ENCODE results near the gene RNASE8. TPM values are rescaled to one million over a fixed set of nuclear protein-coding genes. Genes with fewer than 3 reads are reported as not detected.

Gene RNASE8
- total and polyA plus RNA-seq, 2 of the 4 experiments (the other 2 are of a cell fraction), result not detected

DNA sequence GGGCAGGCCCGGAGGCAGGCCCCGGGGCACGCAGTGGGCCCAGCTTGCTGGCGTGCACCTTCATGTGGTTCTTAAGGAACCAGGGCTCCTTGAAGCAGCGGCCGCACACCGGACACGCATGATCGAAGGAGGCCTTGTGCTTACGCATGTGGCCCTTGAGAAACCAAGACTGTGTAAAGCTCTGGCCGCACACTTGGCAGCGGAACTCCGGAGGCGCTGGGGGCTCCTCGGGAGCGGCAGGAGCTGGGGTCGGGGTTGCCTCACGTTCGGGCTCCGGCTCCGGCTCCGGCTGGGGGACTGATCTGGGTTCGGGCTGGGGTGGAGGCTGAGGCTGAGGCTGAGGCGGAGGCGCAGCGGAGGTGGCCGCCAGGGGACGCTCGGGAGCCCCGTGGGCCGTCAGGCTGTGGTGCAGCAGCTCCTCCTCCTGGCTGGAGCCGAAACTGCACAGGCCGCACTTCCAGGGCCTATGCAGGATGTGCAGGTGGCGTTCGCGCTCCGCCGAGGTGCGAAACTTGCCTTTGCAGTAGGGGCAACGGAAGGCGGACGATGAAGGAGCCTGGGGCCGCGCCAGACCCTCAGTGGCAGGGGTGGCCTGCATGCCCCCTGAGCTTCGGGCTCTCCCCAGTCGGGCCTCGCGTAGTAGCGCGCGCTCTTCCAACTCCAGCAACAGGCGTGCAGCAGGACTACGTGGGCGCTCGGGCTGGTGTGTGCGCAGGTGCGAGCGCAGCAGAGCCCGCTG is 34.8 kb downstream of the RNASE8 start:
- 55% methylated on average over 22 of the region's 59 CpGs; no CpG with 5 or more reads in 1 of the 2 experiments for WGBS, 2 experiments (ENCODE audit: extremely low coverage in 2 of 2, insufficient read length in 1 of 2)
- TF ChIP-seq RAD21 (IDR thresholded peaks at IDR 0.05; ENCODE audit: low read length), result peak; percentile 100
- TF ChIP-seq, protein P1, sequence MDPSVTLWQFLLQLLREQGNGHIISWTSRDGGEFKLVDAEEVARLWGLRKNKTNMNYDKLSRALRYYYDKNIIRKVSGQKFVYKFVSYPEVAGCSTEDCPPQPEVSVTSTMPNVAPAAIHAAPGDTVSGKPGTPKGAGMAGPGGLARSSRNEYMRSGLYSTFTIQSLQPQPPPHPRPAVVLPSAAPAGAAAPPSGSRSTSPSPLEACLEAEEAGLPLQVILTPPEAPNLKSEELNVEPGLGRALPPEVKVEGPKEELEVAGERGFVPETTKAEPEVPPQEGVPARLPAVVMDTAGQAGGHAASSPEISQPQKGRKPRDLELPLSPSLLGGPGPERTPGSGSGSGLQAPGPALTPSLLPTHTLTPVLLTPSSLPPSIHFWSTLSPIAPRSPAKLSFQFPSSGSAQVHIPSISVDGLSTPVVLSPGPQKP (IDR thresholded peaks at IDR 0.05; ENCODE audit: borderline replicate concordance, low read depth, low read length), result no peak
- TF ChIP-seq FOS (IDR thresholded peaks at IDR 0.05; ENCODE audit: low read depth, low read length), result no peak
- TF ChIP-seq SMC3 (IDR thresholded peaks at IDR 0.05; ENCODE audit: low read depth, low read length), result peak; percentile 100
- peak; percentile 11; the same call in 1 of the 2 replicates for TF ChIP-seq USF2 (IDR thresholded peaks at IDR 0.05; ENCODE audit: low read depth, low read length)
- no peak for TF ChIP-seq CEBPB (IDR thresholded peaks at IDR 0.05; ENCODE audit: low read depth, low read length)
- TF ChIP-seq CHD1 (IDR thresholded peaks at IDR 0.05; ENCODE audit: low read depth, low read length), result no peak
- TF ChIP-seq MAFK (IDR thresholded peaks at IDR 0.05; ENCODE audit: low read depth, low read length), result peak; percentile 50; the same call in 1 of the 2 replicates
- TF ChIP-seq MXI1 (IDR thresholded peaks at IDR 0.05; ENCODE audit: borderline replicate concordance, low read depth, low read length), result peak; percentile 26; the same call in 1 of the 2 replicates
- no peak for TF ChIP-seq NFE2L2 (IDR thresholded peaks at IDR 0.05; ENCODE audit: low read depth, low read length)
- 0 out of 2 replicates have a peak, but pooled peaks have one; percentile 26 for TF ChIP-seq RFX5 (IDR thresholded peaks at IDR 0.05; ENCODE audit: low read depth, low read length)
- peak; percentile 100; the same call in 1 of the 2 replicates for TF ChIP-seq CTCF (conservative IDR thresholded peaks at IDR 0.05; ENCODE audit: low read depth, low read length)
- peak; percentile 65; the same call in 1 of the 2 replicates for TF ChIP-seq POLR2A (IDR thresholded peaks at IDR 0.05; ENCODE audit: low read depth, low read length)

More for the DNA sequence above, 34.8 kb downstream of the RNASE8 start:
- Histone ChIP-seq H2BK20ac (ENCODE audit: low read depth, low read length) (no peak overlapping the region), H2BK120ac (ENCODE audit: low read depth, low read length) (no peak overlapping the region), H4K20me1 (ENCODE audit: insufficient read depth, low read length) (peaks cover 2% of the 10 kb centered on the region), H2AFZ (replicated peaks; ENCODE audit: low read length, poor library complexity) (peak overlapping the region; percentile 80), H3K23ac (ENCODE audit: low read depth, low read length) (no peak overlapping the region), H3K9me3 (ENCODE audit: control insufficient read depth, insufficient read depth, low read length) (no peaks in the 10 kb centered on the region), H3K4me2 (ENCODE audit: low read depth, low read length) (no peak overlapping the region), H3K56ac (ENCODE audit: extremely low read depth, insufficient read depth, low read length) (no peak overlapping the region), H3K18ac (ENCODE audit: low read depth, low read length) (no peak overlapping the region), H2AK9ac (replicated peaks; ENCODE audit: low read depth, low read length, poor library complexity) (peak overlapping the region; percentile 92), H3K36me3 (ENCODE audit: control insufficient read depth, insufficient read depth, low read length) (peaks cover 25% of the 10 kb centered on the region), H3K79me1 (ENCODE audit: low read depth in 1 of 2, low read length in 2 of 2) (0 out of 4 replicates have a peak, but pooled peaks cover 3 to 6% of the 10 kb centered on the region in 2 experiments), H3K14ac (replicated peaks; ENCODE audit: low read depth, low read length) (no peak overlapping the region), H4K8ac (ENCODE audit: low read depth in 2 of 2, low read length in 2 of 2) (peak overlapping the region in 1 of 2 experiments; percentile 2; a peak in 1 of 4 replicates), H2BK15ac (ENCODE audit: low read depth, low read length) (no peak overlapping the region), H3K9me1 (ENCODE audit: insufficient read depth, low read length) (0 out of 2 replicates have a peak, but pooled peaks cover 1% of the 10 kb centered on the region), H4K5ac (ENCODE audit: low read depth, low read length) (no peak overlapping the region), H3K27me3 (ENCODE audit: control insufficient read depth, insufficient read depth, low read length) (no peaks in the 10 kb centered on the region), H3K4me1 (ENCODE audit: control insufficient read depth, insufficient read depth, low read length) (peaks cover 5% of the 10 kb centered on the region), H2AK5ac (ENCODE audit: low read depth, low read length) (peak overlapping the region; percentile 40; the same call in 1 of the 2 replicates), H4K91ac (ENCODE audit: insufficient read depth, low read depth, low read length) (no peak overlapping the region), H2BK5ac (ENCODE audit: low read depth, low read length, poor library complexity, severe bottlenecking) (no peak overlapping the region), H3K4me3 (ENCODE audit: insufficient read depth, low read depth, low read length) (no peak overlapping the region), H3K27ac (ENCODE audit: insufficient read depth, low read length) (no peak overlapping the region), H3K9ac (ENCODE audit: low read depth, low read length) (no peak overlapping the region), H3K4ac (ENCODE audit: low read depth, low read length) (no peak overlapping the region)
- ATAC-seq (ENCODE audit: low read depth), result peak; percentile 85
- dilution Hi-C loops (cut with HindIII; ENCODE audit: low sequenced_read_pairs, unreplicated experiment) (no loop called here), intact Hi-C loops (cut with micrococcal nuclease) (loop anchor here (1.0 kb wide), 3 partner anchors 12 to 78 kb away; no protein-coding TSS in a partner anchor), in situ Hi-C loops (cut with MboI; ENCODE audit: low sequenced_read_pairs) (loop anchor here (25.0 kb wide), 2 partner anchors 630 to 755 kb away; partner anchors contain the start of genes APEX1, CCNB1IP1, OSGEP and PARP2)
- no TSS peak for BruUV-seq (replicated peaks)
- DNase-seq, result peak; percentile 67
- CTCF ChIA-PET, result interaction anchor here (0.6 to 2.9 kb wide), 15 partner anchors 9 to 106 kb away, joined by 3 to 22 read pairs (median 4); partner anchors contain the start of gene ARHGEF40
- POLR2A ChIA-PET (ENCODE audit: unreplicated experiment), result interaction anchor here (1.3 kb wide), 1 partner anchor 21 kb away, joined by 3 read pairs; no protein-coding TSS in a partner anchor
